WTC11 (cell line): Measurements from ENCODE around the gene NACC2. TPM values are rescaled to one million over a fixed set of nuclear protein-coding genes. Genes with fewer than 3 reads are reported as not detected.
A peak's percentile ranks its signal among the peaks of the same experiment; 100 is the strongest.

Source experiments
- ATAC-seq: fragments of 200-7000 bp; cut with Tn5 transposase; 2 replicates; pipeline ENCODE4 v1.10.0; 2021; ENCODE audit warnings: mild to moderate bottlenecking, moderate library complexity
- CTCF ChIA-PET: fragments of 300-600 bp; sonication (Branson Sonifier 250); formaldehyde crosslinking; loops from one replicate; lab custom pipeline; 2021; ENCODE audit warnings: antibody characterized with exemption; lab: Charles Lee
- POLR2A ChIA-PET: fragments of 350-600 bp; sonication (Branson Sonifier 250); formaldehyde crosslinking; loops from one replicate; lab custom pipeline; 2021; ENCODE audit warnings: antibody characterized with exemption; lab: Charles Lee
- DNase-seq: peaks from one replicate; pipeline ENCODE4 v3.0.0; 2021; ENCODE audit warnings: low spot score
- H3K27ac Mint-ChIP-seq: 2 replicates; pipeline ENCODE4 v1.8.0; 2021; ENCODE audit warnings: mixed read lengths
- H3K27me3 Mint-ChIP-seq: 2 replicates; pipeline ENCODE4 v1.8.0; 2021; ENCODE audit warnings: low read depth, mild to moderate bottlenecking, moderate library complexity, mixed read lengths
- H3K36me3 Mint-ChIP-seq: 2 replicates; pipeline ENCODE4 v1.8.0; 2021; ENCODE audit warnings: mixed read lengths
- H3K4me1 Mint-ChIP-seq: 2 replicates; pipeline ENCODE4 v1.8.0; 2022; ENCODE audit warnings: mixed read lengths
- H3K4me3 Mint-ChIP-seq: 2 replicates; pipeline ENCODE4 v1.8.0; 2021; ENCODE audit warnings: mild to moderate bottlenecking, moderate library complexity, mixed read lengths
- H3K9me3 Mint-ChIP-seq: 2 replicates; pipeline ENCODE4 v1.8.0; 2021; ENCODE audit warnings: mixed read lengths
- ELF4 ChIP-seq: sonication (generic); formaldehyde crosslinking; IDR thresholded peaks from 2 replicates; pipeline ENCODE4 v1.8.1; 2022; ENCODE audit warnings: low read depth, mild to moderate bottlenecking, moderate library complexity, missing genetic modification reagents
- ERG ChIP-seq: fragments of 250-450 bp; sonication (Bioruptor Pico); IDR thresholded peaks from 2 replicates; pipeline ENCODE4 v1.8.0; 2021; ENCODE audit warnings: mild to moderate bottlenecking
- ETV6 ChIP-seq: sonication (generic); formaldehyde crosslinking; IDR thresholded peaks from 2 replicates; pipeline ENCODE4 v1.8.1; 2022; ENCODE audit warnings: mild to moderate bottlenecking, missing genetic modification reagents
- FOXK1 ChIP-seq: sonication (generic); formaldehyde crosslinking; IDR thresholded peaks from 2 replicates; pipeline ENCODE4 v1.8.0; 2022; ENCODE audit warnings: mild to moderate bottlenecking, moderate library complexity, missing genetic modification reagents
- FOXP1 ChIP-seq: sonication (generic); formaldehyde crosslinking; IDR thresholded peaks from 2 replicates; pipeline ENCODE4 v1.8.0; 2022; ENCODE audit warnings: missing genetic modification reagents, mild to moderate bottlenecking, moderate library complexity, borderline replicate concordance
- HMGA2 ChIP-seq: fragments of 250-450 bp; sonication (Bioruptor Pico); IDR thresholded peaks from 2 replicates; pipeline ENCODE4 v1.4.0; 2021; ENCODE audit warnings: mild to moderate bottlenecking, moderate library complexity
- IRF2 ChIP-seq: sonication (generic); formaldehyde crosslinking; IDR thresholded peaks from 2 replicates; pipeline ENCODE4 v1.8.0; 2022; ENCODE audit warnings: low read depth, missing genetic modification reagents, borderline replicate concordance
- JAZF1 ChIP-seq: fragments of 250-450 bp; sonication (Bioruptor Pico); IDR thresholded peaks from 2 replicates; pipeline ENCODE4 v1.9.0; 2021; ENCODE audit warnings: moderate library complexity, mild to moderate bottlenecking, inconsistent platforms
- KAT7 ChIP-seq: sonication (generic); formaldehyde crosslinking; IDR thresholded peaks from 2 replicates; pipeline ENCODE4 v1.8.1; 2023; ENCODE audit warnings: missing genetic modification reagents, mild to moderate bottlenecking, borderline replicate concordance
- NFATC4 ChIP-seq: fragments of 250-450 bp; sonication (Bioruptor Pico); IDR thresholded peaks from 2 replicates; pipeline ENCODE4 v1.9.0; 2021; ENCODE audit warnings: mild to moderate bottlenecking
- OVOL2 ChIP-seq: fragments of 250-450 bp; sonication (Bioruptor Pico); IDR thresholded peaks from 2 replicates; pipeline ENCODE4 v1.9.0; 2021; ENCODE audit warnings: mild to moderate bottlenecking, borderline replicate concordance
- PRRX2 ChIP-seq: fragments of 250-450 bp; sonication (Bioruptor Pico); IDR thresholded peaks from 2 replicates; pipeline ENCODE4 v1.8.0; 2021; ENCODE audit warnings: mild to moderate bottlenecking
- STAT6 ChIP-seq: sonication (generic); formaldehyde crosslinking; conservative IDR thresholded peaks from 2 replicates; pipeline ENCODE4 v1.8.1; 2023; ENCODE audit warnings: mild to moderate bottlenecking, low read depth, missing genetic modification reagents, moderate library complexity
- ZMAT4 ChIP-seq: fragments of 250-450 bp; sonication (Bioruptor Pico); IDR thresholded peaks from 2 replicates; pipeline ENCODE4 v1.9.0; 2021; ENCODE audit warnings: mild to moderate bottlenecking
- ZNF138 ChIP-seq: sonication (generic); formaldehyde crosslinking; conservative IDR thresholded peaks from 2 replicates; pipeline ENCODE4 v1.8.1; 2022; ENCODE audit warnings: mild to moderate bottlenecking, moderate library complexity, missing genetic modification reagents
- ZNF232 ChIP-seq: sonication (generic); formaldehyde crosslinking; IDR thresholded peaks from 2 replicates; pipeline ENCODE4 v1.8.0; 2022; ENCODE audit warnings: mild to moderate bottlenecking, missing genetic modification reagents
- ZNF416 ChIP-seq: fragments of 250-450 bp; sonication (Bioruptor Pico); IDR thresholded peaks from 2 replicates; pipeline ENCODE4 v1.9.0; 2021; ENCODE audit warnings: mild to moderate bottlenecking, inconsistent platforms
- ZNF425 ChIP-seq: fragments of 250-450 bp; sonication (Bioruptor Pico); conservative IDR thresholded peaks from 2 replicates; pipeline ENCODE4 v1.9.0; 2021; ENCODE audit warnings: mild to moderate bottlenecking
- ZNF532 ChIP-seq: fragments of 250-450 bp; sonication (Bioruptor Pico); IDR thresholded peaks from 2 replicates; pipeline ENCODE4 v1.9.0; 2021; ENCODE audit warnings: mild to moderate bottlenecking, borderline replicate concordance
- ZNF671 ChIP-seq: fragments of 250-450 bp; sonication (Bioruptor Pico); IDR thresholded peaks from 2 replicates; pipeline ENCODE4 v1.8.0; 2021; ENCODE audit warnings: mild to moderate bottlenecking
- total RNA-seq: library from RNA; stranded (reverse); gene quantifications from 3 replicates; pipeline ENCODE4 v1.2.3, GENCODE V29; 2021

The NACC2 gene
- total RNA-seq, 1 experiment from 2014 or later, result 17.1 TPM

GRCh38 chr9:135986605-135987004 lies 108.5 kb downstream of the NACC2 start:
- H3K4me3 Mint-ChIP-seq, result no peak overlapping the region
- no peaks in the 10 kb centered on the region for H3K9me3 Mint-ChIP-seq
- H3K27me3 Mint-ChIP-seq, result no peaks in the 10 kb centered on the region
- H3K27ac Mint-ChIP-seq, result no peak overlapping the region
- DNase-seq (no peak), ATAC-seq (no peak)
- H3K36me3 Mint-ChIP-seq, result no peaks in the 10 kb centered on the region
- no peak for TF ChIP-seq ZNF138
- TF ChIP-seq JAZF1 (CRISPR knock-in tag), result no peak
- no peak for TF ChIP-seq ZNF671
- no peak for TF ChIP-seq ZNF532 (CRISPR knock-in tag)
- POLR2A ChIA-PET, result no interaction called here
- H3K4me1 Mint-ChIP-seq, result peaks cover 7% of the 10 kb centered on the region
- CTCF ChIA-PET, result interaction anchor here (1.0 kb wide), 1 partner anchor 65 kb away, joined by 3 read pairs; no protein-coding TSS in a partner anchor

GRCh38 chr9:135985889-135986288 lies 109.2 kb downstream of the NACC2 start:
- TF ChIP-seq PRRX2 (CRISPR knock-in tag) (no peak), NFATC4 (CRISPR knock-in tag) (no peak), FOXP1 (no peak), ZNF416 (CRISPR knock-in tag) (no peak), OVOL2 (CRISPR knock-in tag) (no peak), ZNF138 (no peak), ELF4 (CRISPR knock-in tag) (no peak), STAT6 (CRISPR knock-in tag) (no peak)
- DNase-seq, result no peak
- CTCF ChIA-PET, result interaction anchor here (1.0 kb wide), 1 partner anchor 19 kb away, joined by 3 read pairs; no protein-coding TSS in a partner anchor
- no peak for ATAC-seq
- Mint-ChIP-seq H3K9me3 (no peaks in the 10 kb centered on the region), H3K36me3 (no peaks in the 10 kb centered on the region), H3K4me3 (no peak overlapping the region), H3K27ac (peak overlapping the region; percentile 14; the same call in 1 of the 2 replicates), H3K27me3 (no peaks in the 10 kb centered on the region), H3K4me1 (0 out of 2 replicates have a peak, but pooled peaks cover 3% of the 10 kb centered on the region)
- POLR2A ChIA-PET, result no interaction called here

- ATAC-seq (no peak), DNase-seq (no peak)
- no peaks in the 10 kb centered on the region for H3K9me3 Mint-ChIP-seq
- no peaks in the 10 kb centered on the region for H3K36me3 Mint-ChIP-seq
- CTCF ChIA-PET, result interaction anchor here (1.0 kb wide), 1 partner anchor 18 kb away, joined by 3 read pairs; no protein-coding TSS in a partner anchor
- no peak overlapping the region for H3K4me3 Mint-ChIP-seq
- POLR2A ChIA-PET, result no interaction called here
- no peaks in the 10 kb centered on the region for H3K27me3 Mint-ChIP-seq
- H3K4me1 Mint-ChIP-seq, result 0 out of 2 replicates have a peak, but pooled peaks cover 3% of the 10 kb centered on the region
- H3K27ac Mint-ChIP-seq, result no peak overlapping the region
- no peak for TF ChIP-seq FOXK1 (CRISPR knock-in tag)
- TF ChIP-seq PRRX2 (CRISPR knock-in tag), result no peak
- no peak for TF ChIP-seq KAT7 (CRISPR knock-in tag)
- TF ChIP-seq HMGA2 (CRISPR knock-in tag), result no peak
- TF ChIP-seq ZNF232, result no peak
- TF ChIP-seq ZMAT4, result no peak
- TF ChIP-seq ZNF425 (CRISPR knock-in tag), result no peak
- no peak for TF ChIP-seq ERG (CRISPR knock-in tag)
- TF ChIP-seq IRF2, result no peak
- no peak for TF ChIP-seq ETV6
These were observed 109.7 kb downstream of the NACC2 start for GRCh38 chr9:135985459-135985774.
